ENCODE data around the gene LUM.

The LUM gene

DNA sequence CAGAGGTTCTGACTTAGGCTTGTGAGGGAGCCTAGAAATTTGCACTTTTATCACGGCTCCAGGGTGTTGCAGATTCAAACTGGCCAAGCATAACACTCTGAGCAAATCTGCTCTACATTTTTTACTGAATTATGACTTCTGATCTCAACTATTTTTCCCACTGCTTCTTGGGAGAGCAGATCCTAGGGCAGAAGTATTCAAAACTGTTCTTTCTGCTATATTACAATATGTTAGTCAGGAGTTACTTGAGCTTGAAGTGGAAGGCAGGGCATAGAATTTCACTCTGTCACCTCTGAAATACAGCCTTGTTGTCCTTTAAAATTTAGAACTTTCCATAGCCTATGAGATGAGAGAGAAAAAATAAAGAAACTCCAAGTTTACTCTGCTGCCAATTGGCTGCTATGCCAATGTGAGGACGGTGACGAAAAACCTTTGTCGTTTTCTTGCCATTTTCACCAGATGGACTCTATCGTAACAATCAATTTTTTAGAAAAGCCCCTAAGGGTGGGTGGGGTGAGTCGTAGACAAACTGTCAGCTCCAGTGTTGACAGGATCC lies 37.1 kb downstream of the LUM start:
- DNase-seq, result no peak

DNA sequence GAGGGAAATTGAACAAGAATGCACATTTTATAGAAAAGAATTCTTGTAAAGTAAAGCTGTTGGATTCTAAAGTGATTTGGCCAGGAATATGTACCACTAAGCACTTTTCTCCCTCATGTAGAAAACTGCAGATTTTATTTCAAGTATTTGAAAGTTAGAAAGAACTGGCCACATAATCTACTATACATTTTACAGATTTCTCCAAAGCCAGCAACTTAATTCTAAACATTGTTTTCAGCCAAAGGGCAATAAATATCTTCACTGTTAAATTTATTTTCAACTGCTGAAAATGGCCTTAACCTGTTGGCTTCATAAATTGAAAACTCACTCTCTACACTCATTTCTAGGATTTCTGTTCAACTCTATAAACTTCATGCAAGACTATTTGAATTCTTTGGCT lies 37.9 kb downstream of the LUM start:
- no peak for DNase-seq

DNA sequence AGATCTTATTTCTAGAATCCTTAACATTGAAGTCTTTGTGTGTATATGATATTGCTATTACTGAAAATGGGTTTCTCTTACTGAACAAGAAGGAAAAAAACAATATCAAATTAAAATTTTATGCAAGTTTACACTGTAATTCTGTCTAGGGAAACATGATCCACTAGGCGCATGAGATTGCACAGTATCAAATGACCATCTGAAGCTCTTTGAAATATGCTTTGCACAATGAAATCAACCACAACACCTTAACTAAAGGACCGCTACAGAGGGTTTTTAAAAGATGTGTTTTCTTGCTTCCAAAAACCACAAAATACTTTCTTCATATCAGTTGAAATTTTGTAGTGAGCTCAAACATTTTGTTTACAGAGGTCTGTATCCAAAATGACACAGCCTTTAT lies 38.4 kb downstream of the LUM start:
- DNase-seq, result no peak

DNA sequence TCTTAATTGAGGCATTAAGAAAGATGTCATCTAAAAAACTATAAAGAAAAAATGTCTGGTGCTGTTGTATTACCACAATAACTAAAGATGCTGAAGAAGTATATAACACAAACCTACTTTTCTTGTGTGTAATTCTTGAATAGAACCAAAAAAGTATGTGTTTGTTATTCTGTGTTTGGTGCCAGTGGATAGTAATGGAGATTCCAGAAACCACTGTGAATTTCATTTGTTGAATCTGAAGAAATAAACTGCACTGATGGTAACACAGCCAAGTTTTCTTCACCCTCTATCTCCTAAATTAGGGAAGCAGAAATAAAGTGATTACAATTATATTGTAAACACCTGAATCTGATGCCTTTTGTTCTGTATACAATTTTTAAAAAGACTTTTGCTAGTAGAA lies 40.4 kb downstream of the LUM start:
- DNase-seq, result no peak

DNA sequence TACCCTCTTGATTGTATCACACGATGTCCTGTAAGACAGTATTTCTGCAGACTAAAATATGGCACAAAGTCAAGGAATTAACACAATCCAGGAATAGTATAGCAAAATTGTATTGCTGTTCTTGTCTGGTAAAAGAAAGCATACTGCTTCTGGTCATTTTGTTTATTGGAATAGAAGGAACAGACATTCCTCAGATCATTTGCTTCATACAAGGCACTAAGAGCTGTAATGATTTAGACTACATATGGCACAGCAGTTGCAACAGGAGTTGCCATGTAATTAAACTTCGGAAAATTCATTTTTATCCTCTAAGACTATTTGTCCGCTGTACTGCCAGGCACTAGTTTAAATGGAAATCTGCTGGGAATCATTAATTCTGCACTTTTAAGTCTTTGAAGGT lies 45.9 kb downstream of the LUM start:
- DNase-seq, result no peak

DNA sequence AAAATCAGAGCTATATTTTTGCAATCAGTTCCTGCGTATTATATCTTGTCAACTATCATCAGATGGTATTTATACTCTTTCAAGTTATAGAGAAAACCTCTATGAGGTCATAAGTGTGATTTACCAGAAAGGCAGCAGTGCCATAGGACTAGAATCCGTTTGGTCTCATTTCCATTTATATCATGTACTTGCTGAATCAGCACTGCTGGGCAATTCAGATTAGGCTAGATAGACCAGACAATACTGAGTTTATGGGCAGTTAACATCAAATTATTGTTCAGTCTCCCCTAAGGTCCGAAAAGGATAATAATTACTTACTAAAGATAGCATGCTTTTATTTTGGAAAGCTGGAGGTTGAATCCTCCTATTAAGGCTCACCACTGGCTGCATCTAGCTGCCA lies 46.7 kb downstream of the LUM start:
- no peak for DNase-seq

DNA sequence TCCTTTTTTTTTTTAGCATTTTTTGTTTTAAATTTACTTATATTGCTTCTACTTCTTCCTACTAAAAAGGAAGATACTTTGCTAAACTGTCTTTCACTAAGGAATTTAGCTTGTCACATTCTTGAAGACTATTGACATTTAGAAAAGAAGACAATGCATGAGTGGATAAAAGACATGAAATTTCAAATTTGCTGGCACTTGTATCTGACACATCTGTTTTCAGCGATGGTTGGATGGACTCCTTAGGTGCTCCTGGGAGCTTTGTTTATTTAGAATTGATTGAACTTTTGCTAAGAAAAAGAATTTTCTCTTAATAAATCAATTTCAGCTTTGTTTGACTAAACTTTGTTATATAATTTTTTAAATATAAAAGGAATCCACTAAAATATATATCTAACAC lies 50.2 kb downstream of the LUM start:
- no peak for DNase-seq

DNA sequence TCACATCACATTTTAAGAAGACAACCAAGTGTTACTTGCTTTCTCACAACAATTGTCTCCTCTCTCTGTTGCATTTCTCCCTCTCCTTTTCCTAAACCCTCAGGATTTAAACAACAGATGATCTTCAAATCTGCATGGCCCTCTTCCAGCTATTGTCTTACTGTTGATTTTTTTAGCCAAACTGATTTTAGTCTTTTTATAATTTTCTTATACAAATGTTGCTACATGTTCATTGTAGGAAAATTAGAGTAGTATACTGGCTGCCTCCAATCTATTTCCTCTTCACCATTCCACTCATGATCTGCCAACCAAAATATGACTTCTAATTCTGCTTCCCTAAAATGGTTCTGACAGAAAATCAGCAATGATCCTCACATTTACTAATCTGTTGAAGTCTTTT lies 52.1 kb downstream of the LUM start:
- no peak for DNase-seq

DNA sequence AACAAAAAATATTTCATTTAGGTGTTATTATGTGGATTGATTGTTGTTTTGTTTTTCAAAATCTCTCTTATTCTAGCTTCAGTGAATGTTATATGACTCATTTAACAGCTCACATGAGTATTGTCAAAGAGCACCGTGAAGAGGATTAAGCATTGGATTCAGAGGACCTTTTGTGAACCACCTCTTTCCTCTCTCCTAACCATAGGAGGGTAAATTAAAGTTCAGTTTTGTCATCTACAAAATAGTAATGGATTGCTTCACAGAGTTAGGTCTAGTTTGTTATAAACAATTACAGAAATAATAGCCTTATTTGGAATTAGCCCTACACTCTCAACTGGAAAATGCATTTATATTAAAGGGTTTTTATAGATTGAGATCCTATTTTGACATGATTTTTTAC lies 52.5 kb downstream of the LUM start:
- no peak for DNase-seq

DNA sequence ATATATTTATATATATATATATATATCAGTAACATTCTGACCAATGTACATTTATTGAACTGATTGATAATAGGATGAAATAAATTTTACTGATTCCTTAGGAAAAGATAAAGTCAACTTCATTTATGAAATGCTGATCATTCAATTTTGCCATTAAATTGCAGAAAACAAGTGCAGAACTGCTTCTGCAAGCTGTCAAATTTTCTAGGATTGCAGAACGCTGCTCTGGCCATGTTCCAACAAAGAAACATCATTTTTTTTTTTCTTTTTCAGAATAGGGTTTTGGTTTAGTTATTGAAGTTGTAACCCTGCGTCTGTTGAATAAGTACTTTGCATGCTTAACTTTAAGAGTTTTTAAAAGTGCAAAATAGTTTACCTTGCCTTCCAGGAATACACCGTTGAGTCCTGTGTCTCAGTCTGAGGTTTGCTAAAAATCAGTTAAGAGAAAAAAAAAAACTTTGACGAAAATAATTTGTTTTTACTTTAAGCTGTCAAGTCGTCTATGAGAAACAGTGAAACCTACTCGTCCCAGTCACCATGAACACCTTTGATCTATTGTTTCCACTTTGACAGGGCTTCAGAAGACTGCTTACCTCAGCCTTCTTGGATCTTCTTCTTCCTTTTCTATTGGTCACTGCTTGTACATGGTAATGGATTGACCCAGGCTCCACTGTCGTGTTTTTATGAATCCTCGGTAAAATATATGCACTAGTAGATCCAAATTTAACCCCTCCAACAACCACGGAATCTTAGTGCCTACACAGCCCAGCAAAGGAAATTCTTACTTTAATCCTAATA lies 53.7 kb downstream of the LUM start, which contains the start of gene KERA:
TSS of gene KERA (minus strand) at position 657 of the 798 bp plus-strand sequence. CDS start 1,743 bp downstream, outside the sequence.
- DNase-seq, result no peak

DNA sequence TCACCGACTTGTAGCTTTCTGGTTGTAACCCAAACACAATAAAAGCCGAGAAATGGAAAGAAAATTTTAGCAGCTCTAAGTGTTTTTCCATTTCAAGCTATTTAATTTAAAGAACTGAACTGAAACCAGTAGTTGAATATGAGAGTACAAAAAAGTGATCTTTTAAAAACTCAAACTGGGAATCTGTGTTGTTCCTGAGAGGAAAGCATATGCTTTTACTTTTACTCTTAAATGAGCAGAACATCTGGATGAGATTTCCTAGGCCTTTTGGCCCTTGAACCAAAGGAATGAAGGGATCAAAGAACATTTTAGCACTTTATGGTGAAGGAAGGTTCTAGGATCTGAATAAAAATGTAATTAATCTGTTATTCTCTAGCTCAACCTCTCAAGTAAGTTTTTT lies 54.8 kb downstream of the LUM start:
- no peak for DNase-seq

DNA sequence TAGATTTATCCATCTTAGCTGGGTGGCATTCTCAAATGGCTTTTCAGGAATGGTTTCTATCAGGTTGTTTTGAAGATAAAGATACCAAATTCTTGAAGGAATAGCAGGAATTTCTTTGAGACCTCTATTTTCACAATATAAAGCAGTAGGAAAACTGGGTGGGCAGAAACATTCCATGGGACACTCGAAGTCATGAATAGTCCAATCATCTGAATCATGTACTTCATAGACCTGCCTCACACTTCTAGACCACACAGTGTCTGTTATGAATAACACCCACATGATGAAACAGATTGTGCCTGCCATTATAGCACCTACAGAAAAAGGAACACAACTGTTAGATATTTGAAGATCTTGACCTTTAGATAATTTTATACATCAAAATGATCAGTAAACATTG lies 55.3 kb downstream of the LUM start:
- DNase-seq, result no peak

DNA sequence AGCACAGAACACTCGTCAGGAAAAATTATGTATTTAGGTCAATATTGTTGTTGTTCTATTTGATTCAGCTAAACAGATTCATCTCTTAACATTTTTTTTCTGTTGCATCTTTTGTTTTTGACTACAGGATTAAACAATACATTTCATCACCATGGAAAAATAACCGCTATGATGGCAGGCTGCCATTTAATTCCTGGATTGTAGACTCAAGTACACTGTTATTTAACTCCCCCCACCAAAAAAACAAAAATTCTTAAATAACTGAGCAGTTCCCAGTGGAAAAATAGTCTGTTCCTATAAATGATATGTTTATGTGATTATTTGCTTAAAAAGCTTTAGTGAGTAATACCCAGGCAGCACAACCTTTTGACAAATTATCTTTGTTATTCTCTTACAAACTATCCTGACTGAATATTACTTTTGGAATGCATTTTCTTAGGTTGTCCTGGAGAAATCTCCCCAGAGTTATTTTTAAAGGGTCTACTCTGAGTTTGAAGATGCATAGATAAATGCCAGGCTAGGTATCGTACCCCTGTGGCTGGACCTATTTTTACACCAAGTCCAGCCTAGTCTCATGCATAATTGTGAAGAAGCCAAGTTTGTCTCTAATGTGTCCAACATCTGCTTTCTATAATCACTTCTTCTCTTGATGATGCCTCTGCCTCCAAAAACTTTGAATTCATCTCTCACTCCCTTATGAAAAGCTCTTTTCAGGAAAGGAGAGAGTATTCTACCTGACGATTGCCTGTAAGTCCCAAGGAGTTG lies 57.2 kb downstream of the LUM start:
- no peak for DNase-seq
